D721Med (cell line): ENCODE measurements around the gene S100A1.
A peak's percentile ranks its signal among the peaks of the same experiment; 100 is the strongest.
"Not testable (repeated sequence)": the region's sequence is repeated elsewhere in the genome, so short reads cannot be mapped to it uniquely, and the experiment has no call there.

Experiments
- DNase-seq: peaks from one replicate; pipeline ENCODE4 v3.0.0; 2011; ENCODE audit warnings: low spot score; ENCODE audit not compliant: insufficient read length
- FAIRE-seq: peaks from 2 replicates; lab custom pipeline; 2011; peaks lifted over from hg19 to GRCh38; lab: Jason Lieb, UNC
- CTCF ChIP-seq: IDR thresholded peaks from 2 replicates; pipeline ENCODE4 v1.5.1; 2012; ENCODE audit warnings: mild to moderate bottlenecking, control low read depth; ENCODE audit not compliant: insufficient read depth; ENCODE audit errors: missing control alignments

S100A1 gene

GRCh38 chr1:153669606-153670005 is 41.4 kb downstream of the S100A1 start:
- TF ChIP-seq CTCF: no peak
- DNase-seq (no peak), FAIRE-seq (no peak)

GRCh38 chr1:153670257-153670858 is 42.1 kb downstream of the S100A1 start:
- no peak for FAIRE-seq
- TF ChIP-seq CTCF: no peak
- DNase-seq: no peak

- peak; percentile 51 for TF ChIP-seq CTCF
- DNase-seq (peak; percentile 97), FAIRE-seq (peak; percentile 98)
These were observed 42.8 kb downstream of the S100A1 start, which contains the start of gene ILF2 for GRCh38 chr1:153670859-153671627. ILF2 (minus strand) TSS chr1:153670993; CDS start chr1:153670922, 71 bp downstream.

GRCh38 chr1:153671628-153672353 is 43.6 kb downstream of the S100A1 start:
- FAIRE-seq, DNase-seq: not testable (repeated sequence)

- no peak for DNase-seq
- no peak for FAIRE-seq
- TF ChIP-seq CTCF: no peak
These were observed 45.3 kb downstream of the S100A1 start for GRCh38 chr1:153673511-153673910.

- DNase-seq: peak; percentile 56
- TF ChIP-seq CTCF: peak; percentile 96
- peak; percentile 72 for FAIRE-seq
These were observed 49.7 kb downstream of the S100A1 start for GRCh38 chr1:153677718-153678518.
